GM19238 (cell line): ENCODE data around the gene NR1H3.
"Not testable (repeated sequence)": the region's sequence is repeated elsewhere in the genome, so short reads cannot be mapped to it uniquely, and the experiment has no call there.

Experiments used
- DNase-seq: peaks from one replicate; pipeline ENCODE4 v3.0.0; 2011; ENCODE audit warnings: low spot score; ENCODE audit not compliant: insufficient read length

NR1H3 gene

DNA sequence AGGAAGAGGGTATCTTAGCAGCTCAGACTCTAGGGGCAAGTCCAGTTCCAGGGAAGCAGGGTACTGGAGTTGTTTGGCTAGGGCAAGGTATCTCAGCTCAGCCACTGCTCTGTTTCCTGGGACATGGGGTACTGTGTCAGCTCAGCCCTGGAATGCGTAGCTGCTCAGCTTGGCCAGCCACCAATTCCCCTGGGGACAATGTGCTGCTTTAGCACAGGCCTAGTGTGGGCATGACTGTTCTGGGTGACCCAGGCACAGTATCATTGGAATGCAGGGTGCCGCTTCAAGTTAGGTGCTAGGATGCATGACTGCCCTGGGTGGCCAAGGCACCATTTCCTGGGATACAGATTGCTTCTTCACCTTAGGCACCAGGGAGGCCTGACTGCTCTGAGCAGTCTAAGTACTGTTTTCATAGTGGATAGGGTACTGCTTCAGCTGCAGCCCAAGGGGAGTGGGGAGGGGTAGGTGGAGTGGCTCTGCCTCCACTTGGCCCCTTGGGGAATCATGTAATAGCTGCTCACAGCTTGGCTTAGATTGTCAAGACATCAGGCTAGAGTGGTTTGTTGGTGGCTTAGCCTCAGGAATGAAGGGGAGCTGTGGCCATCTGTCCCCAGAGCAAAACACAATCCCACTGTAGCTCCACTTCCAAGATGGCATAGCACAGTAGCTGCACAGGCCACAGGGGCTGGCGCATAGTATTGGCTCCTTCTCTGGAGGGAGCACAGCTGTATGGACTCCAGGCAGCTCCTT is 48.1 kb downstream of the NR1H3 start:
- DNase-seq: no peak

- no peak for DNase-seq
These were observed 48.7 kb downstream of the NR1H3 start for GRCh38 chr11:47306484-47306844.

- DNase-seq: no peak
These were observed 50.4 kb downstream of the NR1H3 start for GRCh38 chr11:47308050-47308823.

DNA sequence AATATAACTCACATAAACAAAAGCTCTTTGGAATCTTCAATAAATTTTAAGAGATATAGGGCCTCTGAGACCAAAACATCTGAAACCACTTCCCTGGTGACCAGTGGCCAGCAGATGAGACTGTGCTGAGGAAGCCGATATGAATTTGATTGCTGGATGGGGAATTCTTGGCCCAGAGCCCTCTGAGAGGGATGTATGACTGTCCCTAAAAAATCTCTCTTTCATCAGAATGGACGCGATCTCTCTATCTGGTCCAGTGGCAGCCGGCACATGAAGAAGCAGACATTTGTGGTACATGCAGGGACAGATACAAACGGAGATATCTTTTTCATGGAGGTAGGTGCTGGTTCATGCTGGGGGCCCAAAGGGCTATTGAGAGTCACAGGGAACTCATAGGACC is 57.2 kb downstream of the NR1H3 start:
- no peak for DNase-seq

DNA sequence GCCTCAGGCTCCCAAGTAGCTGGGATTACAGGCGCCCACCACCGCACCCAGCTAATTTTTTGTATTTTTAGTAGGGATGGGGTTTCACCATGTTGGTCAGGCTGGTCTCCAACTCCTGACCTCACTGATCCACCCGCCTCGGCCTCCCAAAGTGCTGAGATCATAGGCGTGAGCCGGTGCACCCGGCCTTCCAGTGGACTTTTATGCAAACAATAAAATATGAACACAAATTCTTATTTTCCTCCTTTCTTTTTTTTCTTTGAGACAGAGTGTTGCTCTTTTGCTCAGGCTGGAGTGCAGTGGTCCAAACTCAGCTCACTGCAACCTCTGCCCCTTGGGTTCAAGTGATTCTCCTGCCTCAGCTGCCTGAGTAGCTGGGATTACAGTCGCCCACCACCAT is 58.7 kb downstream of the NR1H3 start:
- DNase-seq: not testable (repeated sequence)

- no peak for DNase-seq
These were observed 59.5 kb downstream of the NR1H3 start for GRCh38 chr11:47317064-47317828.

GRCh38 chr11:47318166-47318565 is 60.4 kb downstream of the NR1H3 start:
- no peak for DNase-seq
